ENCODE results near the gene DSTN. TPM values are rescaled to one million over a fixed set of nuclear protein-coding genes. Genes with fewer than 3 reads are reported as not detected.

The DSTN gene
- total RNA-seq, 1 experiment from 2014 or later: 110 TPM

GRCh38 chr20:17593902-17594301 is 24.0 kb downstream of the DSTN start:
- H3K27me3 Mint-ChIP-seq (ENCODE audit: unreplicated experiment): no peaks in the 10 kb centered on the region
- H3K4me3 Mint-ChIP-seq (ENCODE audit: low read depth, unreplicated experiment): no peak overlapping the region
- DNase-seq: no peak
- peaks cover 33% of the 10 kb centered on the region for H3K4me1 Mint-ChIP-seq (ENCODE audit: low read depth, unreplicated experiment)
- H3K27ac Mint-ChIP-seq (ENCODE audit: unreplicated experiment): no peak overlapping the region
- TF ChIP-seq CTCF (IDR thresholded peaks at IDR 0.05; ENCODE audit: unreplicated experiment): no peak
- intact Hi-C loops (cut with micrococcal nuclease; ENCODE audit: unreplicated experiment): no loop called here
- CTCF ChIA-PET: interaction anchor here (1.3 kb wide), 1 partner anchor 8 kb away, joined by 5 read pairs; no protein-coding TSS in a partner anchor
- no peaks in the 10 kb centered on the region for H3K9me3 Mint-ChIP-seq (ENCODE audit: low read depth, unreplicated experiment)
- H3K36me3 Mint-ChIP-seq (ENCODE audit: insufficient read depth, unreplicated experiment): peaks cover 13% of the 10 kb centered on the region
- no TSS peak for BruUV-seq (replicated peaks)

- no peak overlapping the region for H3K27ac Mint-ChIP-seq (ENCODE audit: unreplicated experiment)
- no peak overlapping the region for H3K4me3 Mint-ChIP-seq (ENCODE audit: low read depth, unreplicated experiment)
- peak; percentile 37 for DNase-seq
- peaks cover 33% of the 10 kb centered on the region for H3K4me1 Mint-ChIP-seq (ENCODE audit: low read depth, unreplicated experiment)
- H3K27me3 Mint-ChIP-seq (ENCODE audit: unreplicated experiment): no peaks in the 10 kb centered on the region
- CTCF ChIA-PET: interaction anchor here (1.3 kb wide), 1 partner anchor 9 kb away, joined by 5 read pairs; no protein-coding TSS in a partner anchor
- intact Hi-C loops (cut with micrococcal nuclease; ENCODE audit: unreplicated experiment): no loop called here
- no peaks in the 10 kb centered on the region for H3K9me3 Mint-ChIP-seq (ENCODE audit: low read depth, unreplicated experiment)
- no TSS peak for BruUV-seq (replicated peaks)
- TF ChIP-seq CTCF (IDR thresholded peaks at IDR 0.05; ENCODE audit: unreplicated experiment): no peak
- H3K36me3 Mint-ChIP-seq (ENCODE audit: insufficient read depth, unreplicated experiment): peaks cover 13% of the 10 kb centered on the region
These were observed 24.6 kb downstream of the DSTN start for GRCh38 chr20:17594443-17594842.

GRCh38 chr20:17595856-17596255 is 26.0 kb downstream of the DSTN start:
- H3K4me3 Mint-ChIP-seq (ENCODE audit: low read depth, unreplicated experiment): peak overlapping the region; percentile 27
- H3K36me3 Mint-ChIP-seq (ENCODE audit: insufficient read depth, unreplicated experiment): peaks cover 13% of the 10 kb centered on the region
- peaks cover 33% of the 10 kb centered on the region for H3K4me1 Mint-ChIP-seq (ENCODE audit: low read depth, unreplicated experiment)
- no peaks in the 10 kb centered on the region for H3K9me3 Mint-ChIP-seq (ENCODE audit: low read depth, unreplicated experiment)
- no peak overlapping the region for H3K27ac Mint-ChIP-seq (ENCODE audit: unreplicated experiment)
- CTCF ChIA-PET: no interaction called here
- intact Hi-C loops (cut with micrococcal nuclease; ENCODE audit: unreplicated experiment): no loop called here
- no peak for DNase-seq
- BruUV-seq (replicated peaks): no TSS peak
- H3K27me3 Mint-ChIP-seq (ENCODE audit: unreplicated experiment): no peaks in the 10 kb centered on the region
- no peak for TF ChIP-seq CTCF (IDR thresholded peaks at IDR 0.05; ENCODE audit: unreplicated experiment)

- BruUV-seq (replicated peaks): no TSS peak
- H3K27ac Mint-ChIP-seq (ENCODE audit: unreplicated experiment): no peak overlapping the region
These were observed 28.2 kb downstream of the DSTN start for GRCh38 chr20:17598013-17598550.

More at GRCh38 chr20:17598013-17598550, 28.2 kb downstream of the DSTN start:
- Mint-ChIP-seq H3K4me1 (ENCODE audit: low read depth, unreplicated experiment) (peaks cover 26% of the 10 kb centered on the region), H3K4me3 (ENCODE audit: low read depth, unreplicated experiment) (no peak overlapping the region), H3K36me3 (ENCODE audit: insufficient read depth, unreplicated experiment) (peaks cover 16% of the 10 kb centered on the region), H3K27me3 (ENCODE audit: unreplicated experiment) (no peaks in the 10 kb centered on the region), H3K9me3 (ENCODE audit: low read depth, unreplicated experiment) (no peaks in the 10 kb centered on the region)
- intact Hi-C loops (cut with micrococcal nuclease; ENCODE audit: unreplicated experiment): no loop called here
- CTCF ChIA-PET: no interaction called here
- no peak for DNase-seq
- no peak for TF ChIP-seq CTCF (IDR thresholded peaks at IDR 0.05; ENCODE audit: unreplicated experiment)
